ENCODE measurements around the gene NKX1-2.

NKX1-2 gene

GRCh38 chr10:124465777-124466488 is 16.1 kb upstream of the NKX1-2 start:
- Mint-ChIP-seq H3K36me3 (ENCODE audit: low read depth) (peaks cover 6% of the 10 kb centered on the region), H3K4me3 (no peak overlapping the region), H3K4me1 (ENCODE audit: low read depth) (peaks cover 26% of the 10 kb centered on the region), H3K27ac (peak overlapping the region; percentile 53), H3K27me3 (no peaks in the 10 kb centered on the region), H3K9me3 (no peaks in the 10 kb centered on the region)
- no peak for DNase-seq

DNA sequence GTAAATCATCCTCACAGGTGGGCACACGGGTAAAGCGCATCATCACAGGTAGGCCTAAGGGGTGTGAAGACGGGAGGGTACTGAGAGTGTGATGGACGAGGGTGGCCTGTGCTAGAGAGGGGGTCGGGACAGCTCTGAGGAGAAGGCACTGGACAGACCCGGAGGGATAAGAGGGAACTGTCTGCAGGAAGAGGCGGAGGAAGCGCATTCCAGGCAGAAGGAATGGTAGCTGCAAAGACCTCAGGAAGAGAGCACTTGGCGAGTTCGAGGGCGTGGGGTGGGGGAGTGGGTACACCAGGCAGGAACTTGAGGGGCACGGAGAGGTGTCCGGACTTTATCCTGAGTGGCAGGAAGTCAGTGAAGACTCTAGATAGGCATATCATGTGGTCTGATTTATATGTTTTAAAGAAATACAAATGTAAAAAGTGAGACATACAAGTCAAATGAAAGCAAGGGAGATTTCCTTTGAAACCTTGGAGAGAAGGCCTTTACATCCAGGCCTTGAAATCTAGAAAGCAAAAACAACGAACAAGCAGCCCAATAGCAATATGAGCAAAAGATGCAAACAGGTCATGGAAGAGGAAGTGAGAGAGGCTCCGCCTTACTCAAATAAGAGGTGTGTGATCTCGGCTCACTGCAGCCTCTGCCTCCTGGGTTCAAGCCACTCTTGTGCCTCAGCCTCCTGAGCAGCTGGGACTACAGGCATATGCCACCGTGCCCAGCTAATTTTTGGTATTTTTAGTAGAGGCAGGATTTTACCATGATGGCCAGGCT is 15.4 kb upstream of the NKX1-2 start:
- Mint-ChIP-seq H3K4me1 (ENCODE audit: low read depth) (peaks cover 26% of the 10 kb centered on the region), H3K36me3 (ENCODE audit: low read depth) (peaks cover 6% of the 10 kb centered on the region), H3K9me3 (no peaks in the 10 kb centered on the region), H3K27me3 (no peaks in the 10 kb centered on the region), H3K27ac (peak overlapping the region; percentile 53), H3K4me3 (peak overlapping the region; percentile 27)
- no peak for DNase-seq

DNA sequence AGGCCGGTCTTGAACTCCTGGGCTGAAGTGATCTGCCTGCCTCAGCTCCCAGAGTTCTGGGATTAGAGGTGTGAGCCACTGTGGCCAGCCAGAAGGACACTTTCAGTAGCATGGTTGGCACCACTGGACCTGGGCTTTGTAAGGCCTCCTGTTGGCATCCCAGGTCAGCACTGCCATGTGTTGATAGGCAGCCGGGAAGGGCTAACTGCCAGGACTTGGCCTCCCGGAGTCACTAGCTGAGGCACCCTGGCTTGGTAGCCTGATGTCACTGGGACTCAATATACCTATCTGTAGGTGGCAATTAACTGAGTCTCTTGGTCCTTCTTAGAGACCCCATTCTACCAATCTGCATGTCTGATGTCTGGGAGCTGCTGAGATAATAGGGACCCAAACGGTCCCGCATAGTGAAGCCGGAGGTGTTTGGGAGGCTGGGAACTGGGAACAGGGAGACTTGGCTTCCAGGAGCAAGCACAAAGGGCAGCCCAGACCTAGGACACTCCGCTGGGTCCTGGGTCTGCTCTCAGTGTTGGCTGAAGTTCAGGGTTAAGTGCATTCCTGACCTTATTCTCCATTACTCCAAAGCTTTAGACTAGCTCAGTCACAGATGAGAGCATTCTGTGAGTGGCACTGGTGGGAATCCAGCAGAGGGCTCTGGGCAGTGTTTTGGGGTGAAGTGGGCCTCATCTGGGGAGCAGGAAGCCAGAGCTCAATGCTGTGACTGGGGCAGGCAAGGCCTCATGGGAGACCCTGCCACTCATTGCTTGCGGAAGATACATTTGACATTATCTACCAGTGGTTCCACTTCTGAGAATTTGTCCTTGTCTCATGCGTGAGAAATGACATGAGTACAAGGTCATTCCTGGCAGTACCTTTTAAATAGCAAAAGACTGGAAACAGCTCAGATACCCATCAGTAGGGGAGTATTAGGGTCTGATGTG is 14.5 kb upstream of the NKX1-2 start:
- no peak for DNase-seq
- peaks cover 5% of the 10 kb centered on the region for H3K36me3 Mint-ChIP-seq (ENCODE audit: low read depth)
- no peaks in the 10 kb centered on the region for H3K9me3 Mint-ChIP-seq
- no peak overlapping the region for H3K4me3 Mint-ChIP-seq
- no peaks in the 10 kb centered on the region for H3K27me3 Mint-ChIP-seq
- peaks cover 26% of the 10 kb centered on the region for H3K4me1 Mint-ChIP-seq (ENCODE audit: low read depth)
- peak overlapping the region; percentile 53 for H3K27ac Mint-ChIP-seq

GRCh38 chr10:124462348-124462695 is 12.5 kb upstream of the NKX1-2 start:
- H3K9me3 Mint-ChIP-seq: no peaks in the 10 kb centered on the region
- H3K36me3 Mint-ChIP-seq (ENCODE audit: low read depth): peaks cover 3% of the 10 kb centered on the region
- H3K4me3 Mint-ChIP-seq: peak overlapping the region; percentile 85
- H3K4me1 Mint-ChIP-seq (ENCODE audit: low read depth): peaks cover 26% of the 10 kb centered on the region
- H3K27ac Mint-ChIP-seq: peak overlapping the region; percentile 86
- DNase-seq: no peak
- peaks cover 3% of the 10 kb centered on the region for H3K27me3 Mint-ChIP-seq

- peaks cover 3% of the 10 kb centered on the region for H3K36me3 Mint-ChIP-seq (ENCODE audit: low read depth)
- DNase-seq: peak; percentile 94
Observed at GRCh38 chr10:124461642-124462347, 12.0 kb upstream of the NKX1-2 start, which contains the start of gene LHPP. TSS of gene LHPP (plus strand) at chr10:124461823. CDS start at chr10:124461863, 40 bp downstream.

DNA sequence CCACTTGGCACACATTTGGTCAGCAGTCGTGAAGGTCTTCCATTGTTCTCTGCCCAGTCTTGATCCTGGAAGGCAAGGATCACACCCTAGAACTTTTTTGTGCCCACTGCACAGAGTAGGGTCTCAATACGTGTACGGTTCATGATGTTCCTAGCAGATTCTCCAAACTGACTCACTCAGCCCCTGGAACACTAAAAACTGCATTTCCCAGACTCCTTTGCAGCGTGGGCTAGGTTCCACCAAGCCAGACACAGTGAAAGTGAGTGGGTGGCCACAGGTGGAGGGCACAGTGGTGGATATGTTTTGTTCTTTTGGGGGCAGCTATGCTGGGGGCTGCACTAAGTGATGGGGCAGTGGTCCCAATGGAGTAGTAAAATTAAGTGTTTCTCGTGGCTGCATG is 10.3 kb upstream of the NKX1-2 start:
- Mint-ChIP-seq H3K27ac (no peak overlapping the region), H3K4me1 (ENCODE audit: low read depth) (peaks cover 14% of the 10 kb centered on the region), H3K27me3 (peaks cover 21% of the 10 kb centered on the region), H3K36me3 (ENCODE audit: low read depth) (peaks cover 3% of the 10 kb centered on the region), H3K9me3 (no peaks in the 10 kb centered on the region), H3K4me3 (no peak overlapping the region)
- no peak for DNase-seq

More at GRCh38 chr10:124461642-124462347, 12.0 kb upstream of the NKX1-2 start, which contains the start of gene LHPP:
- H3K9me3 Mint-ChIP-seq: no peaks in the 10 kb centered on the region
- peak within 1 kb of the TSS; percentile 85 for H3K4me3 Mint-ChIP-seq
- peaks cover 26% of the 10 kb centered on the region for H3K4me1 Mint-ChIP-seq (ENCODE audit: low read depth)
- peaks cover 5% of the 10 kb centered on the region for H3K27me3 Mint-ChIP-seq
- H3K27ac Mint-ChIP-seq: peak within 1 kb of the TSS; percentile 93

DNA sequence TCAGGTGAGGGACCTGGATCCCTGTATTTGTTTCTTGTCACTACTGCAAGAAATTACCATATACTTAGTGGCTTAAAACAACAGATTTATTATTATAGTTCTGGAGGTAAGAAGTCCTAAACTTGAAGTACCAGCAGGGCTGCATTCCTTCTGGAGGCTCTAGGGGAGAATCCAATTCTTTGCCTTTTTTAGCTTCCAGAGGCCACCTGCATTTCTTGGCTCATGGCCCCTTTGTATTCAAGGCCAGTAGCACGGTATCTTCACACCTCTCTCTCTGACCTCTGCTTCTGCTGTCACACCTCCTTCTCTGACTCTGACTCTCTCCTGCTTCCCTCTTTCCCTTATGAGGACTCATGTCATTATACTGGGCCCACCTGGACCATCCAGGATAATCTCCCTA is 9.6 kb upstream of the NKX1-2 start:
- Mint-ChIP-seq H3K36me3 (ENCODE audit: low read depth) (peaks cover 3% of the 10 kb centered on the region), H3K27ac (no peak overlapping the region), H3K27me3 (peaks cover 29% of the 10 kb centered on the region), H3K9me3 (no peaks in the 10 kb centered on the region), H3K4me3 (no peak overlapping the region), H3K4me1 (ENCODE audit: low read depth) (peaks cover 7% of the 10 kb centered on the region)
- DNase-seq: no peak

- no peaks in the 10 kb centered on the region for H3K9me3 Mint-ChIP-seq
- peaks cover 3% of the 10 kb centered on the region for H3K36me3 Mint-ChIP-seq (ENCODE audit: low read depth)
- H3K27ac Mint-ChIP-seq: no peak overlapping the region
- peaks cover 4% of the 10 kb centered on the region for H3K4me1 Mint-ChIP-seq (ENCODE audit: low read depth)
- H3K4me3 Mint-ChIP-seq: no peak overlapping the region
- peaks cover 32% of the 10 kb centered on the region for H3K27me3 Mint-ChIP-seq
- no peak for DNase-seq
Observed at GRCh38 chr10:124458889-124459288, 9.1 kb upstream of the NKX1-2 start.

GRCh38 chr10:124458473-124458872 is 8.6 kb upstream of the NKX1-2 start:
- H3K27ac Mint-ChIP-seq: no peak overlapping the region
- H3K4me3 Mint-ChIP-seq: no peak overlapping the region
- H3K36me3 Mint-ChIP-seq (ENCODE audit: low read depth): peaks cover 3% of the 10 kb centered on the region
- H3K27me3 Mint-ChIP-seq: peaks cover 36% of the 10 kb centered on the region
- H3K9me3 Mint-ChIP-seq: no peaks in the 10 kb centered on the region
- no peak for DNase-seq
- peaks cover 4% of the 10 kb centered on the region for H3K4me1 Mint-ChIP-seq (ENCODE audit: low read depth)

- Mint-ChIP-seq H3K36me3 (ENCODE audit: low read depth) (no peaks in the 10 kb centered on the region), H3K27me3 (peaks cover 63% of the 10 kb centered on the region), H3K4me3 (no peak overlapping the region), H3K9me3 (no peaks in the 10 kb centered on the region), H3K4me1 (ENCODE audit: low read depth) (peaks cover under 1% of the 10 kb centered on the region), H3K27ac (no peak overlapping the region)
- DNase-seq: no peak
Observed at GRCh38 chr10:124455441-124455840, 5.6 kb upstream of the NKX1-2 start.

GRCh38 chr10:124453960-124454610 is 4.2 kb upstream of the NKX1-2 start:
- no peak for DNase-seq
- H3K4me3 Mint-ChIP-seq: no peak overlapping the region
- H3K9me3 Mint-ChIP-seq: no peaks in the 10 kb centered on the region
- peaks cover 74% of the 10 kb centered on the region for H3K27me3 Mint-ChIP-seq
- H3K36me3 Mint-ChIP-seq (ENCODE audit: low read depth): no peaks in the 10 kb centered on the region
- H3K4me1 Mint-ChIP-seq (ENCODE audit: low read depth): peaks cover 10% of the 10 kb centered on the region
- H3K27ac Mint-ChIP-seq: no peak overlapping the region

DNA sequence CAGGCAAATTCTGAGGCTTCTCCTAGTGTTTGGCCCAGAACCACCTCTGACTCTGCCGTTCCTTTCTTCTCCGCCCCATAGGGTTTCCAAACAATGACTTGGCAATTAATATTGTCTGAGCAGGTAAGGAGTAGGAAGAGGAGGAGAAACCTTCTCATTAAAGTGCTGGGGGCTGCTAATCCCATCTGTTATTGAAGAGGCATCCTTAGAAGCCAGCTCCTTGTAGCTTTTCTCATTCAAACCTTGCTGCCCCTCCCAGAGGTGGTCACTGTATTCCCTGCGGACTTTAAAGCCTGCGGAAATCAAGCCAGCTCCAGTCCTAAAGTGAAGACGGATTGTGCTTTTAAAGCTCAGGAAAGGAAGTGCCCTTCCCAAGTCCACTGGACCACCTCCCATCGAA is 1.4 kb upstream of the NKX1-2 start:
- Mint-ChIP-seq H3K4me1 (ENCODE audit: low read depth) (peaks cover 23% of the 10 kb centered on the region), H3K9me3 (no peaks in the 10 kb centered on the region), H3K36me3 (ENCODE audit: low read depth) (no peaks in the 10 kb centered on the region), H3K27me3 (peaks cover 90% of the 10 kb centered on the region), H3K27ac (no peak overlapping the region), H3K4me3 (no peak overlapping the region)
- DNase-seq: no peak

DNA sequence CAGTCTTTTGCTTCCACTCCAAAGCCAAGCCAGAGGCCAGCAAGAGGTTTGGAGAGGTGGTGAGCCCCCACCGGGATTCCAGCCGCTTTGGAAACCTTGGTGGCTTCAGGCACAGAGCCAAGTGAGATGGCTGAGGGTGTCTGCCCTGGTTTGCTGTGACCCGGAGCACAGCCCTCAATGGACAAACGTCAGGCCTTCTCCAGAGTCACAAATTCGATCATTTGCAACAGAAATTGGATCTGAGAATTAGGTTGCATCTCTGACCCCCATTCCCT is 885 bp upstream of the NKX1-2 start:
- Mint-ChIP-seq H3K27ac (no peak overlapping the region), H3K27me3 (peaks cover 90% of the 10 kb centered on the region), H3K4me3 (no peak overlapping the region), H3K4me1 (ENCODE audit: low read depth) (peaks cover 23% of the 10 kb centered on the region), H3K9me3 (no peaks in the 10 kb centered on the region), H3K36me3 (ENCODE audit: low read depth) (no peaks in the 10 kb centered on the region)
- DNase-seq: no peak
